ENCODE results near the gene SFXN5. TPM values are rescaled to one million over a fixed set of nuclear protein-coding genes. Genes with fewer than 3 reads are reported as not detected.

Gene SFXN5
- total and polyA plus RNA-seq, 2 donors (not counting 3 experiments of a cell fraction or from before 2014, with no cell fraction given): 18.7 to 28.6 TPM

GRCh38 chr2:72914589-72915319 is 156.8 kb downstream of the SFXN5 start:
- Histone ChIP-seq H3K4me1 (ENCODE audit: control insufficient read depth, extremely low read depth, insufficient read depth, low read length) (peaks cover 8% of the 10 kb centered on the region), H2AFZ (ENCODE audit: low read depth, low read length) (no peak overlapping the region), H4K20me1 (replicated peaks; ENCODE audit: control insufficient read depth, extremely low read depth, insufficient read depth, low read length) (no peaks in the 10 kb centered on the region), H3K4me3 (replicated peaks in 1 of 3; ENCODE audit: insufficient read depth in 1 of 3, low read depth in 1 of 3, low read length in 3 of 3) (no peak overlapping the region), H3K79me2 (ENCODE audit: control insufficient read depth, insufficient read depth, low read length) (no peaks in the 10 kb centered on the region), H3K27ac (ENCODE audit: insufficient read depth, low read depth, low read length) (no peak overlapping the region), H3K9me1 (replicated peaks; ENCODE audit: control insufficient read depth, extremely low read depth, insufficient read depth, low read length) (no peaks in the 10 kb centered on the region), H3K27me3 (ENCODE audit: control insufficient read depth in 2 of 2, insufficient read depth in 2 of 2, low read length in 2 of 2) (peaks cover 72 to 98% of the 10 kb centered on the region in 2 experiments), H3K9me3 (replicated peaks; ENCODE audit: control insufficient read depth, insufficient read depth, low read length) (no peaks in the 10 kb centered on the region), H3K9ac (replicated peaks; ENCODE audit: extremely low read depth, insufficient read depth, low read length) (no peak overlapping the region), H3K4me2 (ENCODE audit: insufficient read depth, low read length) (no peak overlapping the region), H3K36me3 (ENCODE audit: control insufficient read depth in 2 of 2, extremely low read depth in 1 of 2, insufficient read depth in 2 of 2, low read length in 2 of 2) (no peaks in the 10 kb centered on the region)
- TF ChIP-seq MYC (IDR thresholded peaks at IDR 0.05; ENCODE audit: low read depth, low read length): no peak
- TF ChIP-seq GATA2 (IDR thresholded peaks at IDR 0.05; ENCODE audit: insufficient read depth, insufficient read length, low read depth, low read length): no peak
- no peak for TF ChIP-seq POLR2A (IDR thresholded peaks at IDR 0.05; ENCODE audit: low read depth, low read length)
- no peak for TF ChIP-seq JUN (IDR thresholded peaks at IDR 0.05; ENCODE audit: borderline replicate concordance, insufficient read depth, insufficient read length, low read depth)
- no peak for TF ChIP-seq FOS (IDR thresholded peaks at IDR 0.05; ENCODE audit: borderline replicate concordance, insufficient read depth, low read length)
- TF ChIP-seq EZH2 (IDR thresholded peaks at IDR 0.05; ENCODE audit: borderline replicate concordance, low read depth, low read length, severe bottlenecking): no peak
- no peak for TF ChIP-seq POLR2AphosphoS5 (IDR thresholded peaks at IDR 0.05; ENCODE audit: insufficient read depth, low read depth, low read length)
- TF ChIP-seq, protein P1, sequence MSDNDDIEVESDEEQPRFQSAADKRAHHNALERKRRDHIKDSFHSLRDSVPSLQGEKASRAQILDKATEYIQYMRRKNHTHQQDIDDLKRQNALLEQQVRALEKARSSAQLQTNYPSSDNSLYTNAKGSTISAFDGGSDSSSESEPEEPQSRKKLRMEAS (IDR thresholded peaks at IDR 0.05; ENCODE audit: insufficient read depth, insufficient read length): no peak
- no peak for TF ChIP-seq CTCF (IDR thresholded peaks at IDR 0.05; ENCODE audit: extremely low read depth in 1 of 2, insufficient read depth in 1 of 2, low read depth in 1 of 2, low read length in 2 of 2)
- DNase-seq (ENCODE audit: low read depth, low spot score) (no peak), FAIRE-seq (no peak)
- dilution Hi-C loops (cut with MboI; ENCODE audit: extremely low pct_ligation_motif_present, low sequenced_read_pairs): no loop called here
- intact Hi-C loops (cut with micrococcal nuclease): no loop called here
- ChIA-PET POLR2A (no interaction called here), CTCF (interaction anchor here (0.6 to 2.4 kb wide), 7 partner anchors 9 to 298 kb away, joined by 3 to 9 read pairs (median 4); partner anchors contain the start of gene SPR)
- BruUV-seq (replicated peaks): no TSS peak
